ENCODE data around the gene CIT. TPM values are rescaled to one million over a fixed set of nuclear protein-coding genes. Genes with fewer than 3 reads are reported as not detected.

CIT gene
- total and polyA plus RNA-seq, 2 donors (not counting 1 experiment from before 2014, with no cell fraction given): 6.8 to 25.4 TPM

DNA sequence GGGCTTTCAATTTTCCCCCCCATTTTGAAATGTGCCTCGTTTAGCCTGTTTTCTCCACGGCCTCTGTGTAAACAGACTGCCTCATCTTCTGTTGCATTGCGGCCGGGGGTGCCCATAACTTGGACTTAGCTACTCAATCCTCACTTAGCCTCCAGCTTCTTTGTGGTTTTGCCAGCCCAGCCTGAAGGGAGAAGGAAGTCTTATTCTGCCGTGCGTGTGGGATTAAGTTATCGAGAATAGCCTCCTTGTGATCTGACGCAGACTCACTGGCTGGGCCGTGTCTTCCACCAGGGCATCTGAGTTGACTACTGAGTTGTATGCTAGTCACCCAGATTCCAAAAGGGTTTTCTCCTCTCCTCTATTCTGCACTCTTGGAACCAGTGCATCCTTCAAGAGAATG is 201.1 kb downstream of the CIT start:
- Histone ChIP-seq H4K20me1 (ENCODE audit: control insufficient read depth, extremely low read depth, insufficient read depth, low read length) (no peaks in the 10 kb centered on the region), H3K36me3 (ENCODE audit: control insufficient read depth, insufficient read depth, low read length) (peaks cover 24% of the 10 kb centered on the region)
- TF ChIP-seq CTCF (conservative IDR thresholded peaks at IDR 0.05 in 1 of 2, IDR thresholded peaks at IDR 0.05 in 1 of 2; ENCODE audit: low read depth in 1 of 2, low read length in 2 of 2): no peak
- no peak for TF ChIP-seq EZH2 (IDR thresholded peaks at IDR 0.05; ENCODE audit: low read length, missing control alignments)

DNA sequence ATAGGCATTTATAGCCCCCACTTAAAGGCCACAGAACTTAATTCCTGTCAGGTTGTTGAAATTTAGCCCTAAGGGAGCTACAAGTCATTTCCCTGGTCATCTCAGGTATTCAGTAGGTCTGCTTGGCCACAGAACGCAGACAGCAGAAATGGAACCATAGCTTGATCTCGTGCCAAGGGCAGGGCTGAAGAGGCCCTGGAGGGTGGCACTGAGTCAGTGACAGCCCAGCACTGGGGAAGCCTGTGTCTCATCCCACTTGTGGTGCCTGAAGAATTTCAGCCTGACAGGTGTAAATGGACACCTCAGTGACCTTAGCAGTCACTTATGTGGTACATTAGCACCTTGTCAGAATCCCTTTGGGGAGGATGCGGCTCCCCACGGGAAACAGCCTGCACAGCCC is 202.6 kb downstream of the CIT start:
- Histone ChIP-seq H3K27me3 (ENCODE audit: control insufficient read depth, insufficient read depth, low read length) (no peaks in the 10 kb centered on the region), H3K4me1 (ENCODE audit: control insufficient read depth, extremely low read depth, insufficient read depth, low read length) (no peaks in the 10 kb centered on the region)

More for the DNA sequence above, 201.1 kb downstream of the CIT start:
- H3K4me3 ChIP-seq (replicated peaks in 1 of 4; ENCODE audit: control extremely low read depth in 1 of 4, insufficient read depth in 1 of 4, low read depth in 3 of 4, low read length in 4 of 4): no peak overlapping the region
- H3K79me2 ChIP-seq (ENCODE audit: control insufficient read depth, insufficient read depth, low read length): peaks cover 3% of the 10 kb centered on the region
- no peak overlapping the region for H2AFZ ChIP-seq (ENCODE audit: low read length)
- H3K27me3 ChIP-seq (ENCODE audit: control insufficient read depth, insufficient read depth, low read length): no peaks in the 10 kb centered on the region
- no peaks in the 10 kb centered on the region for H3K9me3 ChIP-seq (ENCODE audit: control insufficient read depth, insufficient read depth, low read depth, low read length)
- no peak for DNase-seq (ENCODE audit: low read depth in 2 of 2)
- no peak overlapping the region for H3K27ac ChIP-seq (ENCODE audit: insufficient read depth, low read length)
- H3K9ac ChIP-seq (ENCODE audit: insufficient read depth, low read length): no peak overlapping the region
- H3K4me2 ChIP-seq (ENCODE audit: extremely low read depth, insufficient read depth, low read length): no peak overlapping the region
- no peaks in the 10 kb centered on the region for H3K4me1 ChIP-seq (ENCODE audit: control insufficient read depth, extremely low read depth, insufficient read depth, low read length)

DNA sequence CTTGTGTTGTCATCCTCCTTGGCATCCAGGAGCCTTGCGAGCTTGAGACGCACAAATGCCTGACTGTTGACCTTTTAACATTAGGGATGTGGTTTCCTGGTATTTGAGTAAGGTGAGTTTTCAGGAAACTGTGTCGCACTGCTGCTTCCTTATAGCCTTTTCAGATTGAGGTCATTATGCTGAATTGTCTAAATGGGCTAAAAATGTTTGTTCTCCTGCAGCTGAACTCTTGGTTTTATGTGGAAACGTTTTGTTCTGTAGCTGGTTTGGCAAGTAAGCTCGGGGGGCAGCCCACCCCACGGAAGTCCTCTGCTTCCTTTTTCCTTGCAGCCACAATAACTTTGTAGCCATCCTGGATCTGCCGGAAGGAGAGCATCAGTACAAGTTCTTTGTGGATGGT is 203.5 kb downstream of the CIT start:
- H2AFZ ChIP-seq (ENCODE audit: low read length): no peak overlapping the region
- no peak for TF ChIP-seq CTCF (conservative IDR thresholded peaks at IDR 0.05 in 1 of 2, IDR thresholded peaks at IDR 0.05 in 1 of 2; ENCODE audit: low read depth in 1 of 2, low read length in 2 of 2)
- H3K9me3 ChIP-seq (ENCODE audit: control insufficient read depth, insufficient read depth, low read depth, low read length): no peaks in the 10 kb centered on the region
- H3K27ac ChIP-seq (ENCODE audit: insufficient read depth, low read length): no peak overlapping the region
- no peaks in the 10 kb centered on the region for H3K4me1 ChIP-seq (ENCODE audit: control insufficient read depth, extremely low read depth, insufficient read depth, low read length)
- H3K79me2 ChIP-seq (ENCODE audit: control insufficient read depth, insufficient read depth, low read length): peaks cover 7% of the 10 kb centered on the region
- no peak for DNase-seq (ENCODE audit: low read depth in 2 of 2)
- H3K36me3 ChIP-seq (ENCODE audit: control insufficient read depth, insufficient read depth, low read length): peaks cover 20% of the 10 kb centered on the region
- no peak overlapping the region for H3K4me2 ChIP-seq (ENCODE audit: extremely low read depth, insufficient read depth, low read length)
- H4K20me1 ChIP-seq (ENCODE audit: control insufficient read depth, extremely low read depth, insufficient read depth, low read length): no peaks in the 10 kb centered on the region
- no peak overlapping the region for H3K4me3 ChIP-seq (replicated peaks in 1 of 4; ENCODE audit: control extremely low read depth in 1 of 4, insufficient read depth in 1 of 4, low read depth in 3 of 4, low read length in 4 of 4)
- no peaks in the 10 kb centered on the region for H3K27me3 ChIP-seq (ENCODE audit: control insufficient read depth, insufficient read depth, low read length)
- no peak overlapping the region for H3K9ac ChIP-seq (ENCODE audit: insufficient read depth, low read length)

More for the DNA sequence above, 202.6 kb downstream of the CIT start:
- Histone ChIP-seq H3K9ac (ENCODE audit: insufficient read depth, low read length) (no peak overlapping the region), H3K79me2 (ENCODE audit: control insufficient read depth, insufficient read depth, low read length) (peaks cover 7% of the 10 kb centered on the region), H3K4me2 (ENCODE audit: extremely low read depth, insufficient read depth, low read length) (no peak overlapping the region), H3K27ac (ENCODE audit: insufficient read depth, low read length) (no peak overlapping the region), H2AFZ (ENCODE audit: low read length) (no peak overlapping the region), H3K4me3 (replicated peaks in 1 of 4; ENCODE audit: control extremely low read depth in 1 of 4, insufficient read depth in 1 of 4, low read depth in 3 of 4, low read length in 4 of 4) (no peak overlapping the region), H3K36me3 (ENCODE audit: control insufficient read depth, insufficient read depth, low read length) (peaks cover 20% of the 10 kb centered on the region), H4K20me1 (ENCODE audit: control insufficient read depth, extremely low read depth, insufficient read depth, low read length) (no peaks in the 10 kb centered on the region), H3K9me3 (ENCODE audit: control insufficient read depth, insufficient read depth, low read depth, low read length) (no peaks in the 10 kb centered on the region)
- TF ChIP-seq CTCF (conservative IDR thresholded peaks at IDR 0.05 in 1 of 2, IDR thresholded peaks at IDR 0.05 in 1 of 2; ENCODE audit: low read depth in 1 of 2, low read length in 2 of 2) (no peak), EZH2 (IDR thresholded peaks at IDR 0.05; ENCODE audit: low read length, missing control alignments) (no peak)
- DNase-seq (ENCODE audit: low read depth in 2 of 2): no peak

Data from fibroblast of lung (primary cell).